Measurements from ENCODE around the gene CELA2A. TPM values are rescaled to one million over a fixed set of nuclear protein-coding genes. Genes with fewer than 3 reads are reported as not detected.

The CELA2A gene
- total and polyA plus RNA-seq, 2 donors (not counting 1 experiment from before 2014, with no cell fraction given) = not detected

GRCh38 chr1:15492596-15492995 is 36.1 kb downstream of the CELA2A start:
- H3K27me3 ChIP-seq (ENCODE audit: control insufficient read depth, insufficient read depth, low read length) = no peaks in the 10 kb centered on the region
- no peak overlapping the region for H3K27ac ChIP-seq (ENCODE audit: insufficient read depth, low read length)
- no peak overlapping the region for H3K4me2 ChIP-seq (ENCODE audit: extremely low read depth, insufficient read depth, low read length)
- no peak overlapping the region for H3K9ac ChIP-seq (ENCODE audit: insufficient read depth, low read length)
- no peaks in the 10 kb centered on the region for H4K20me1 ChIP-seq (ENCODE audit: control insufficient read depth, extremely low read depth, insufficient read depth, low read length)
- H3K79me2 ChIP-seq (ENCODE audit: control insufficient read depth, insufficient read depth, low read length) = no peaks in the 10 kb centered on the region
- H2AFZ ChIP-seq (ENCODE audit: low read length) = no peak overlapping the region
- DNase-seq (ENCODE audit: low read depth in 2 of 2) = no peak
- no peaks in the 10 kb centered on the region for H3K4me1 ChIP-seq (ENCODE audit: control insufficient read depth, extremely low read depth, insufficient read depth, low read length)
- H3K9me3 ChIP-seq (ENCODE audit: control insufficient read depth, insufficient read depth, low read depth, low read length) = no peaks in the 10 kb centered on the region
- no peak for TF ChIP-seq EZH2 (IDR thresholded peaks at IDR 0.05; ENCODE audit: low read length, missing control alignments)
- TF ChIP-seq, protein P1, sequence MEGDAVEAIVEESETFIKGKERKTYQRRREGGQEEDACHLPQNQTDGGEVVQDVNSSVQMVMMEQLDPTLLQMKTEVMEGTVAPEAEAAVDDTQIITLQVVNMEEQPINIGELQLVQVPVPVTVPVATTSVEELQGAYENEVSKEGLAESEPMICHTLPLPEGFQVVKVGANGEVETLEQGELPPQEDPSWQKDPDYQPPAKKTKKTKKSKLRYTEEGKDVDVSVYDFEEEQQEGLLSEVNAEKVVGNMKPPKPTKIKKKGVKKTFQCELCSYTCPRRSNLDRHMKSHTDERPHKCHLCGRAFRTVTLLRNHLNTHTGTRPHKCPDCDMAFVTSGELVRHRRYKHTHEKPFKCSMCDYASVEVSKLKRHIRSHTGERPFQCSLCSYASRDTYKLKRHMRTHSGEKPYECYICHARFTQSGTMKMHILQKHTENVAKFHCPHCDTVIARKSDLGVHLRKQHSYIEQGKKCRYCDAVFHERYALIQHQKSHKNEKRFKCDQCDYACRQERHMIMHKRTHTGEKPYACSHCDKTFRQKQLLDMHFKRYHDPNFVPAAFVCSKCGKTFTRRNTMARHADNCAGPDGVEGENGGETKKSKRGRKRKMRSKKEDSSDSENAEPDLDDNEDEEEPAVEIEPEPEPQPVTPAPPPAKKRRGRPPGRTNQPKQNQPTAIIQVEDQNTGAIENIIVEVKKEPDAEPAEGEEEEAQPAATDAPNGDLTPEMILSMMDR (conservative IDR thresholded peaks at IDR 0.05 in 1 of 2, IDR thresholded peaks at IDR 0.05 in 1 of 2; ENCODE audit: low read depth in 1 of 2, low read length in 2 of 2) = no peak
- no peaks in the 10 kb centered on the region for H3K36me3 ChIP-seq (ENCODE audit: control insufficient read depth, insufficient read depth, low read length)
- H3K4me3 ChIP-seq (replicated peaks in 1 of 4; ENCODE audit: control extremely low read depth in 1 of 4, insufficient read depth in 1 of 4, low read depth in 3 of 4, low read length in 4 of 4) = no peak overlapping the region

- no peak for DNase-seq (ENCODE audit: low read depth in 2 of 2)
- no peak overlapping the region for H2AFZ ChIP-seq (ENCODE audit: low read length)
- H4K20me1 ChIP-seq (ENCODE audit: control insufficient read depth, extremely low read depth, insufficient read depth, low read length) = no peaks in the 10 kb centered on the region
- H3K79me2 ChIP-seq (ENCODE audit: control insufficient read depth, insufficient read depth, low read length) = no peaks in the 10 kb centered on the region
- H3K4me2 ChIP-seq (ENCODE audit: extremely low read depth, insufficient read depth, low read length) = no peak overlapping the region
- H3K9me3 ChIP-seq (ENCODE audit: control insufficient read depth, insufficient read depth, low read depth, low read length) = no peaks in the 10 kb centered on the region
- H3K27me3 ChIP-seq (ENCODE audit: control insufficient read depth, insufficient read depth, low read length) = no peaks in the 10 kb centered on the region
- TF ChIP-seq, protein P1 (conservative IDR thresholded peaks at IDR 0.05 in 1 of 2, IDR thresholded peaks at IDR 0.05 in 1 of 2; ENCODE audit: low read depth in 1 of 2, low read length in 2 of 2) = no peak
- no peaks in the 10 kb centered on the region for H3K36me3 ChIP-seq (ENCODE audit: control insufficient read depth, insufficient read depth, low read length)
- no peaks in the 10 kb centered on the region for H3K4me1 ChIP-seq (ENCODE audit: control insufficient read depth, extremely low read depth, insufficient read depth, low read length)
- no peak overlapping the region for H3K27ac ChIP-seq (ENCODE audit: insufficient read depth, low read length)
- H3K9ac ChIP-seq (ENCODE audit: insufficient read depth, low read length) = no peak overlapping the region
- no peak overlapping the region for H3K4me3 ChIP-seq (replicated peaks in 1 of 4; ENCODE audit: control extremely low read depth in 1 of 4, insufficient read depth in 1 of 4, low read depth in 3 of 4, low read length in 4 of 4)
Observed at GRCh38 chr1:15493869-15494390, 37.4 kb downstream of the CELA2A start.

DNA sequence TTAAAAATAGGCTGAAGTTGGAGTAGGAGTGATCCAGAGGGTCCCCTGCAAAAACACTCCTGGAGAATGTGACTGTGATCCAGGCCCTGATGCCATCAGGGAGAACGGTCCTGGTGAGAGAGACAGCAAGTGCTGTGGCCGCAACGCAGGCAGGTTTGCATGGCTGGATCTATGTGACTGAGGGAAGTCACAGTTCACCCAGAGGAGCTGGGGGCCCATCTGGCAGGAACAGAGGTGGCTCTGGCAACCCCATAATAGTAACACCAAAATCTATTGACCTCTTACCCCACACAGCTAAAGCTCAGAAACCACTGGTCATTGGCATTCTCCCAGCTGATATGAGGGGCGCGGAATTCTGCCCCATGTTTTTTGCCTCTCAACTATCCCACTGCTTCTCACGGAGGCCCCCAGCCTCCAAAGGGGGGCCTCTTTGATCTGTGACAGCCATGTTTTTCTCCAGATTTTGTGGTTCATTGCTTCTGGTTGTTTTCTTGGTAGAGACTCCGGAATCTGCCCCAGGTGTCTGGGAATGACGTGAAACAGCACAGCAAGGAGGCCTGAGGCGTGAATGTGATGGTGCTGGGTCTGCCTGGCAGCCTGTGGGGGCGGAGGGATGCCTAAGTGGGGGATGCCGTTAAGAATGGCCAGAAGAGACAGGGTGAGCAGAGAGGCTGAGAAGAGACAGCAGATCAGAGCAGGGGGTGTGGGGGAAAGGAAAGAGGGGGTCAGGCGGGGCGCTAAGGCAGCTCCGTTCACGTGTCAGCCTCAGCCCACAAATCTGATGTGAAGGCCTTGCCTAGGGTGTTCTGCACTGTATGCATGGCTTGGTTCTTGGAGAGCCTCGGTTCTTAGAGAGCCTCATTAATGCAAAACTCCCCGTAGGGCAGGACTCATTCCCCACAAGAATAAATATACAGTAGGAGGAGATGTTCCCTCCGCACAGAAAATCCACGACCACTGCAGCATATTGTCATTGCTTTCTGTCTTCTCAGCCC is 43.9 kb downstream of the CELA2A start:
- no peaks in the 10 kb centered on the region for H3K4me1 ChIP-seq (ENCODE audit: control insufficient read depth, extremely low read depth, insufficient read depth, low read length)
- H2AFZ ChIP-seq (ENCODE audit: low read length) = no peak overlapping the region
- H3K79me2 ChIP-seq (ENCODE audit: control insufficient read depth, insufficient read depth, low read length) = no peaks in the 10 kb centered on the region
- no peak overlapping the region for H3K27ac ChIP-seq (ENCODE audit: insufficient read depth, low read length)
- H3K9me3 ChIP-seq (ENCODE audit: control insufficient read depth, insufficient read depth, low read depth, low read length) = no peaks in the 10 kb centered on the region
- no peaks in the 10 kb centered on the region for H3K27me3 ChIP-seq (ENCODE audit: control insufficient read depth, insufficient read depth, low read length)
- TF ChIP-seq, protein P1 (conservative IDR thresholded peaks at IDR 0.05 in 1 of 2, IDR thresholded peaks at IDR 0.05 in 1 of 2; ENCODE audit: low read depth in 1 of 2, low read length in 2 of 2) = no peak
- TF ChIP-seq EZH2 (IDR thresholded peaks at IDR 0.05; ENCODE audit: low read length, missing control alignments) = no peak
- H4K20me1 ChIP-seq (ENCODE audit: control insufficient read depth, extremely low read depth, insufficient read depth, low read length) = no peaks in the 10 kb centered on the region
- H3K4me2 ChIP-seq (ENCODE audit: extremely low read depth, insufficient read depth, low read length) = no peak overlapping the region
- no peak overlapping the region for H3K9ac ChIP-seq (ENCODE audit: insufficient read depth, low read length)
- H3K4me3 ChIP-seq (replicated peaks in 1 of 4; ENCODE audit: control extremely low read depth in 1 of 4, insufficient read depth in 1 of 4, low read depth in 3 of 4, low read length in 4 of 4) = no peak overlapping the region
- H3K36me3 ChIP-seq (ENCODE audit: control insufficient read depth, insufficient read depth, low read length) = no peaks in the 10 kb centered on the region
- no peak for DNase-seq (ENCODE audit: low read depth in 2 of 2)
